Skeletal muscle satellite cell (primary cell): ENCODE measurements around the gene PPT2.
"Not testable (repeated sequence)": the region's sequence is repeated elsewhere in the genome, so short reads cannot be mapped to it uniquely, and the experiment has no call there.

ENCODE experiments used
- H3K27me3 ChIP-seq: 2 replicates; pipeline ENCODE4 v1.7.0; 2013; ENCODE audit warnings: low read length; ENCODE audit not compliant: control insufficient read depth, insufficient read depth
- H3K36me3 ChIP-seq: 2 replicates; pipeline ENCODE4 v1.7.0; 2013; ENCODE audit warnings: mild to moderate bottlenecking, control low read depth, low read length; ENCODE audit not compliant: insufficient read depth
- H3K4me1 ChIP-seq: 2 replicates; pipeline ENCODE4 v1.7.0; 2013; ENCODE audit warnings: low read length; ENCODE audit not compliant: control insufficient read depth, insufficient read depth
- H3K4me2 ChIP-seq: 2 replicates; pipeline ENCODE4 v1.7.0; 2013; ENCODE audit warnings: mild to moderate bottlenecking, low read length
- H3K4me3 ChIP-seq: 2 replicates; pipeline ENCODE4 v1.7.0; 2013; ENCODE audit warnings: low read length
- H3K9ac ChIP-seq: 2 replicates; pipeline ENCODE4 v1.7.0; 2013; ENCODE audit warnings: mild to moderate bottlenecking, low read depth, low read length, moderate library complexity
- H3K9me3 ChIP-seq: replicated peaks from 2 replicates; pipeline ENCODE4 v1.7.0; 2013; ENCODE audit warnings: mild to moderate bottlenecking, control low read depth, low read length

PPT2 gene

GRCh38 chr6:32189069-32189741 lies 35.3 kb downstream of the PPT2 start:
- peak overlapping the region; percentile 93 for H3K9ac ChIP-seq
- peak overlapping the region; percentile 68 for H3K4me3 ChIP-seq
- H3K4me2 ChIP-seq = peak overlapping the region; percentile 96
- H3K27me3 ChIP-seq = no peaks in the 10 kb centered on the region
- peaks cover 23% of the 10 kb centered on the region for H3K36me3 ChIP-seq
- H3K4me1 ChIP-seq = peaks cover 37% of the 10 kb centered on the region
- H3K9me3 ChIP-seq = no peaks in the 10 kb centered on the region

GRCh38 chr6:32189742-32190053 lies 35.8 kb downstream of the PPT2 start:
- Histone ChIP-seq H3K4me3 (peak overlapping the region; percentile 68), H3K4me2 (peak overlapping the region; percentile 96), H3K27me3 (no peaks in the 10 kb centered on the region), H3K4me1 (peaks cover 40% of the 10 kb centered on the region), H3K9me3 (no peaks in the 10 kb centered on the region), H3K9ac (peak overlapping the region; percentile 93), H3K36me3 (peaks cover 21% of the 10 kb centered on the region)

- peak within 1 kb of the TSS; percentile 96 for H3K4me2 ChIP-seq
- H3K4me1 ChIP-seq = peaks cover 45% of the 10 kb centered on the region
- H3K4me3 ChIP-seq = peak within 1 kb of the TSS; percentile 68
- no peaks in the 10 kb centered on the region for H3K9me3 ChIP-seq
- peak within 1 kb of the TSS; percentile 93 for H3K9ac ChIP-seq
- no peaks in the 10 kb centered on the region for H3K27me3 ChIP-seq
- H3K36me3 ChIP-seq = peaks cover 21% of the 10 kb centered on the region
Measured at GRCh38 chr6:32190054-32190851, 36.3 kb downstream of the PPT2 start, which contains the start of gene PBX2. PBX2 (minus strand) TSS chr6:32190202; CDS start chr6:32189915, 287 bp downstream.

- Histone ChIP-seq H3K4me1 (peaks cover 42% of the 10 kb centered on the region), H3K9me3 (no peaks in the 10 kb centered on the region), H3K4me2 (peak overlapping the region; percentile 96), H3K36me3 (peaks cover 20% of the 10 kb centered on the region), H3K9ac (no peak overlapping the region), H3K4me3 (peak overlapping the region; percentile 68), H3K27me3 (no peaks in the 10 kb centered on the region)
Measured at GRCh38 chr6:32190911-32191677, 37.2 kb downstream of the PPT2 start.

GRCh38 chr6:32191696-32192607 lies 38.0 kb downstream of the PPT2 start:
- H3K4me3 ChIP-seq = no peak overlapping the region
- no peak overlapping the region for H3K9ac ChIP-seq
- H3K4me1 ChIP-seq = peaks cover 48% of the 10 kb centered on the region

GRCh38 chr6:32192608-32193039 lies 38.7 kb downstream of the PPT2 start, which contains the start of gene GPSM3:
GPSM3 (minus strand) TSS chr6:32192643; CDS start chr6:32192513, 130 bp downstream.
- Histone ChIP-seq H3K9me3 (no peaks in the 10 kb centered on the region), H3K4me3 (no peak within 1 kb of the TSS), H3K9ac (peak within 1 kb of the TSS; percentile 30), H3K4me1 (peaks cover 49% of the 10 kb centered on the region), H3K4me2 (peak within 1 kb of the TSS; percentile 31), H3K27me3 (no peaks in the 10 kb centered on the region), H3K36me3 (peaks cover 5% of the 10 kb centered on the region)

More at GRCh38 chr6:32191696-32192607, 38.0 kb downstream of the PPT2 start:
- Histone ChIP-seq H3K36me3 (peaks cover 12% of the 10 kb centered on the region), H3K27me3 (no peaks in the 10 kb centered on the region), H3K9me3 (no peaks in the 10 kb centered on the region), H3K4me2 (no peak overlapping the region)

GRCh38 chr6:32193096-32193495 lies 39.2 kb downstream of the PPT2 start:
- not testable (repeated sequence) for H3K9me3 ChIP-seq, H3K36me3 ChIP-seq, H3K4me2 ChIP-seq, H3K9ac ChIP-seq, H3K27me3 ChIP-seq, H3K4me3 ChIP-seq
- H3K4me1 ChIP-seq = peaks cover 44% of the 10 kb centered on the region

- H3K9me3 ChIP-seq = no peaks in the 10 kb centered on the region
- peak overlapping the region; percentile 78 for H3K4me3 ChIP-seq
- peaks cover 34% of the 10 kb centered on the region for H3K4me1 ChIP-seq
- no peak overlapping the region for H3K9ac ChIP-seq
- no peaks in the 10 kb centered on the region for H3K27me3 ChIP-seq
- H3K36me3 ChIP-seq = no peaks in the 10 kb centered on the region
- H3K4me2 ChIP-seq = no peak overlapping the region
Measured at GRCh38 chr6:32194388-32194787, 40.4 kb downstream of the PPT2 start.

- H3K4me3 ChIP-seq = peak overlapping the region; percentile 78
- peaks cover 34% of the 10 kb centered on the region for H3K4me1 ChIP-seq
- no peaks in the 10 kb centered on the region for H3K36me3 ChIP-seq
- peak overlapping the region; percentile 99 for H3K4me2 ChIP-seq
- H3K9me3 ChIP-seq = no peaks in the 10 kb centered on the region
- H3K9ac ChIP-seq = peak overlapping the region; percentile 94
- H3K27me3 ChIP-seq = no peaks in the 10 kb centered on the region
Measured at GRCh38 chr6:32194825-32195651, 41.1 kb downstream of the PPT2 start.

- Histone ChIP-seq H3K9ac (peak overlapping the region; percentile 100), H3K36me3 (no peaks in the 10 kb centered on the region), H3K27me3 (no peaks in the 10 kb centered on the region), H3K4me2 (peak overlapping the region; percentile 99), H3K4me3 (no peak overlapping the region), H3K4me1 (peaks cover 31% of the 10 kb centered on the region), H3K9me3 (no peaks in the 10 kb centered on the region)
Measured at GRCh38 chr6:32195652-32195901, 41.6 kb downstream of the PPT2 start.
